HG03025 (cell line): ENCODE results near the gene PLD4.
"Not testable (repeated sequence)": the region's sequence is repeated elsewhere in the genome, so short reads cannot be mapped to it uniquely, and the experiment has no call there.

Source experiments
- ATAC-seq: cut with Tn5 transposase; IDR thresholded peaks from one replicate; pipeline ENCODE4 v1.9.1; 2021; ENCODE audit warnings: mild to moderate bottlenecking, moderate library complexity; ENCODE audit not compliant: unreplicated experiment, low FRiP score

Gene PLD4

DNA sequence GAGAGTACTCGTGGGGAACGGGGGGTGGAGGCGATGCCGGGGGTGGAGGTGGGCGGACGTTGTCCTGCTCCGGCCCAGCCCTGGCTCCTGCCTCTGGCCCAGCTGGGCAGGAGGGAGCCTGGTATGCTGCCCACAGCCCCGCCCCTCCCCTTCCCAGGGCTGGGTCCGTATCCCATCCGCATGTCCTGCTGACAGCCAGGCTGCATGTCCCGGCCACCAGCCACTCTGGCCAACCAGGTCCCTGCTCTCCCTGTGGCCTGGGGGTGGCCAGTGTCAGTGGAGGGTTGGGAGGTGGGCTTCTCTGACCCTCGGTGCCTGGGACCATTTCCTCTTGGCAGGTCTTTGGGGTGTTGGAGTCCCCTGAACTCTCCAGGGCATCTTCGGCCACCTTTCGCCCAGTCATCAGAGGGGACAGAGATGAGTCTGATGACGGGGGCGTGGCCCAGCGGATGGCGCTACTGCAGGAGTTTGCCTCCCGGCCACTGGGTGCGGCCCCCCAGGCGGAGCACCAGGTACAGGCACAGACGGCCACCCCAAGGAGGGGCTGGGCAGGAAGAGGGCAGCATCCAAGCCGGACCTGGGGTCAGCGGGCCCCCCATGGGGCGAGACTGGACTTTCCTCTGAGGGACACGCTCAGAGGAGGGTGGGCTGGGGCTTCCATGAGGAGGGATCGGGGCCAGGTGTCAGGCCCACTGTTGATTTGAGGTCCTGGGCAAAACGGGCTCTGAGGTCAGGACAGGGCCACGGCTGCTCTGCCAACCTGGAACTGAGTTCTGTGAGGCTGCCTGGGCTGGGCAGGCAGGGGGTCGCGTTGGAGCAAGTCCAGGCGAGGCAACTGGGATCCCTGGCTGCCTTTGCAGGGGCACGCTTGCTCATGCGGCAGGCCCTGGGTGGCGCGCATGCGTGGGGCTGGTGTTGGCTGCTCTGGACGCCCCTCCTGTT lies 39.4 kb upstream of the PLD4 start:
- ATAC-seq: no peak

DNA sequence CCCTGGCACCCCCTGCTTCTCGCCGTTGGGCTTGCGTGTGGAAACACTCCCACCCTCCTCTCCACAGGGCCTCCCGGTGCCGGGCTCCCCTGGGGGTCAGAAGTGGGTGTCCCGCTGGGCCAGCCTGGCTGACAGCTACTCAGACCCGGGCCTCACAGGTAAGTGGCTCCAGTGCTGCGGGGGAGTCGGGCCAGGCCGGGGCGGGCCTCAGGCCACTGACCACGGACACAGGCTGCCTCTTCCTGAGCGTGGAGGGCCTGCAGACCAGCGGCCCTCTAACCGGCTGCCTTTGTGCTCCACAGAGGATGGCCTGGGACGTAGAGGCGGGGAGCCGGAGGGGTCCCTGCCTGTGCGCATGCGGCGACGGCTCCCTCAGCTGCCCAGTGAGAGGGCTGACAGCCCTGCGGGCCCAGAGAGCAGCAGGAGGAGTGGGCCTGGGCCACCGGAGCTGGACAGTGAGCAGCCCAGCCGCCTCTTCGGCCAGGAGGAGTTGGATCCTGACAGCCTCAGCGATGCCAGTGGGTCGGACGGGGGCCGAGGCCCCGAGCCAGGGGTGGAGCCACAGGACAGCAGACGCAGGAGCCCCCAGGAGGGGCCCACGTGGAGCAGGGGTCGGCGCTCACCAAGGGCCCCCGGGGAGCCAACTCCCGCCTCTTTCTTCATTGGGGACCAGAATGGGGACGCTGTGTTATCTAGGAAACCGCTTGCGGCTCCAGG lies 38.5 kb upstream of the PLD4 start:
- ATAC-seq: no peak

DNA sequence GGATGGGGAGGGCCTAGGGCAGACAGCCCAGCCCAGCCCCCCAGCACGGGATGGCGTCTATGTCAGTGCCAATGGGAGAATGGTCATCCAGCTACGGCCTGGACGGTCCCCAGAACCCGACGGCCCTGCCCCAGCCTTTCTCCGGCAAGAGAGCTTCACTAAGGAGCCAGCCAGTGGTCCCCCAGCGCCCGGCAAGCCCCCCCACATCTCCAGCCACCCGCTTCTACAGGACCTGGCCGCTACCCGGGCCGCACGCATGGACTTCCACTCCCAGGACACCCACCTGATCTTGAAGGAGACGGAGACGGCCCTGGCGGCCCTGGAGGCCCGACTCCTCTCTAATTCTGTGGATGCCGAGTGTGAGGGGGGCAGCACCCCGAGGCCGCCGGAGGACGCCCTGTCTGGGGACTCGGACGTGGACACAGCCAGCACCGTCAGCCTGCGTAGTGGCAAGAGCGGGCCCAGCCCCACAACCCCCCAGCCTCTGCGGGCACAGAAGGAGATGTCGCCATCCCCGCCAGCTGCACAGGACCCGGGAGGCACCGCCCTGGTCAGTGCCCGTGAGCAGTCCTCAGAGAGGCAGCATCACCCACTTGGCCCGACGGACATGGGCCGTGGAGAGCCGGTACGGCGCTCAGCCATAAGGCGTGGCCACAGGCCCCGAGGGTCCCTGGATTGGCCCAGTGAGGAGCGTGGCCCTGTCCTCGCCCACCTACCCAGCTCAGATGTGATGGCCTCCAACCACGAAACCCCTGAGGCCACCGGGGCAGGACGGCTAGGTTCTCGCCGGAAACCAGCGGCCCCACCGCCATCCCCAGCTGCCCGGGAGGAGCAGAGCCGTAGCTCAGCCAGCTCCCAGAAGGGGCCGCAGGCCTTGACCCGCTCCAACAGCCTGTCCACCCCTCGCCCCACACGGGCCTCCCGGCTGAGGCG lies 37.7 kb upstream of the PLD4 start:
- ATAC-seq: no peak

DNA sequence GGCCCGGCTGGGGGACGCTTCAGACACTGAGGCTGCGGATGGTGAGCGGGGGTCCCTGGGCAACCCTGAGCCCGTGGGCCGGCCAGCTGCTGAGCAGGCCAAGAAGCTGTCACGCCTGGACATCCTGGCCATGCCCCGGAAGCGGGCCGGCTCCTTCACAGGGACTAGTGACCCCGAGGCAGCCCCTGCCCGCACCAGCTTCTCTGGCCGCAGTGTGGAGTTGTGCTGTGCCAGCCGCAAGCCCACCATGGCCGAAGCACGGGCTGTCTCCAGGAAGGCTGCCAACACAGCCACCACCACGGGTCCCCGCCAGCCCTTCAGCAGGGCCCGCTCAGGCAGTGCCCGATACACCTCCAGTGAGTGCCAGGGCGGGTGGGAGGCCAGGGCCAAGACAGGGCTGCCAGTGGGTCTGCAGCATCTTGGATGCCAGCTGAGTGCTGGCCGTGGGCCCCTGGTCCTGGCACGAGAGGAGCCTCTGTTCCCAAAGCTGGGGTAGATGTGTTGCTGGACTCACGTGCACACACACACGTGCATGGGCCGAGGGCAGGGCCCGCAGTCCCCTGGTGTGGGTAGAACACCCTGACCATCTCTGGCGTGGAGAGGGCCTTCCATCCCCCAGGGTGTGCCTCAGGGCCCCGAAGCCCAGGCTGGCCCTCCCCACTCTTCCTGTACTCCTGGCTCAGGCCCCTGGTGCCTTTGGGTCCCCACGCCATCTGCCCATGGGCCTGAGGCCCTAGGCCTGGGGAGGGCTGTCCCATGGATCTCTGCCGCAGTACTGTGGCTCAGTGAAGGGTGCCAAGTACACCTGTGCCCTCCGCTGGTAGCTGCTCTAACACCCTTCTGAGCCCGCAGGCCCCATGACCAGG lies 36.8 kb upstream of the PLD4 start:
- ATAC-seq: no peak

- ATAC-seq: no peak
Observed at GRCh38 chr14:104888489-104889374, 35.9 kb upstream of the PLD4 start.

GRCh38 chr14:104889375-104889757 lies 35.3 kb upstream of the PLD4 start:
- no peak for ATAC-seq

- not testable (repeated sequence) for ATAC-seq
Observed at GRCh38 chr14:104890292-104890691, 34.4 kb upstream of the PLD4 start.

DNA sequence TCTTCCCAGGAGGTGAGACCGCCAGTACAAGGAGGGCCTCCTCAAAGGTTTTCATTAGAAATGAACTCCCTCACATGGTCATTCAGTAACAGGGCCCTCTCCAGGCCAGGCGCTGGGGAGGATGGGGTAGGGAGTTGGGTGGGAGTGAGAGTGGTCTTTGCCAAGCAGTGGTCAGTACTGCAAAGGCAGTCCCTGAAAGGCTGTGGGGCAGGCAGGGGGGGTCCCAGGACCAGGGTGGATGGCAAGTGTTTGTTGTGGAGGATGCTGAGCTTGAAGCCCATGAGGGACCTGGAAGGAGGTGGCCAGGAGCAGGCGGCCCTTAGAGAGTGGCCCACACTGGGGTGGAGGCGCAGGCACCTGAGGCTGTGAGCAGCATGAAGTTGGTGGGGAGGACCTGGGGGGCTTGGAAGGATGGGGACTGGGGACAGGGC lies 33.5 kb upstream of the PLD4 start:
- ATAC-seq: no peak

DNA sequence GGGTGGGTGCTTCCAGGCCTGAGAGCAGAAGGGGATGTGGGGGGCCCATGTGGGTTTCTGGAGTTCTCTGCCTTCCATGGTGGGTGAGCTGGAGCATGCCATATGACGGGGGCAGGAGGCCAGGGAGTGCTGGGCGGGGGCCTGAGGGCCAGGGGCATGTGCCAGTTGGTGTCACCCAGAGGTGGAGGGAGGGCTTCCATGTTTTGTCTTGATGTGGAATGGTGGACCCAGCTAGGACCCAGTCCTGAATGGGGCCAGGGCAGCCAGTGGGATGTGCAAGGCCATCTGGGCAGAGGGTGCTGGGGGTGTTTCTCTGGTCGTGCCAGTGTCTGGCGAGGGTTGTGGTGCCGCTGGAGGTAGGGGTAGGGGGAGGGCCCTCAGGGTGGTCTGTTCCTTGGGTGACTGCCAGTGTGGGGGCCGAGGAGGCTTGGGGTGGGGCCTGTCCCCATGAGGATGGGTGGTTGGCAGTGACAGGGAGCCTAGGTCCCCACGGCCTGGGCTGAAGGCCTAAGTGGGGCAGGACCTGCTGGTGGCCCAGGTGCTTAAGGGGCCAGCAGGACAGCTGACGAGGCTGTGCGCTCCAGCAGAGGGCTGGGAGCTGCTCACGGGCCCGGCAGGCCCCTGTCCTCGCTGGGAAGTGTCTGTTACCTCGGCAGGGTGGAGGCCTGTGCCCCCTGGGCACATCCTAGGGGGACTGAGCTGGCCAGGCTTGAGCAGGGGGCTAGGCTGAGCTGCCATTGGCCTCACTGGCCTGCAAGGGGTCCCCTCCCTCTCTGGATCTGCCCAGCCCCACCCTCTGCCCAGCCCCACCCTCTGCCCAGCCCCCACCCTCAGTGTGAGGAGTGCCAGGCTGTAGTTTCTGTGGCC lies 32.8 kb upstream of the PLD4 start:
- no peak for ATAC-seq

- ATAC-seq: no peak
Observed at GRCh38 chr14:104892531-104893434, 31.9 kb upstream of the PLD4 start.

DNA sequence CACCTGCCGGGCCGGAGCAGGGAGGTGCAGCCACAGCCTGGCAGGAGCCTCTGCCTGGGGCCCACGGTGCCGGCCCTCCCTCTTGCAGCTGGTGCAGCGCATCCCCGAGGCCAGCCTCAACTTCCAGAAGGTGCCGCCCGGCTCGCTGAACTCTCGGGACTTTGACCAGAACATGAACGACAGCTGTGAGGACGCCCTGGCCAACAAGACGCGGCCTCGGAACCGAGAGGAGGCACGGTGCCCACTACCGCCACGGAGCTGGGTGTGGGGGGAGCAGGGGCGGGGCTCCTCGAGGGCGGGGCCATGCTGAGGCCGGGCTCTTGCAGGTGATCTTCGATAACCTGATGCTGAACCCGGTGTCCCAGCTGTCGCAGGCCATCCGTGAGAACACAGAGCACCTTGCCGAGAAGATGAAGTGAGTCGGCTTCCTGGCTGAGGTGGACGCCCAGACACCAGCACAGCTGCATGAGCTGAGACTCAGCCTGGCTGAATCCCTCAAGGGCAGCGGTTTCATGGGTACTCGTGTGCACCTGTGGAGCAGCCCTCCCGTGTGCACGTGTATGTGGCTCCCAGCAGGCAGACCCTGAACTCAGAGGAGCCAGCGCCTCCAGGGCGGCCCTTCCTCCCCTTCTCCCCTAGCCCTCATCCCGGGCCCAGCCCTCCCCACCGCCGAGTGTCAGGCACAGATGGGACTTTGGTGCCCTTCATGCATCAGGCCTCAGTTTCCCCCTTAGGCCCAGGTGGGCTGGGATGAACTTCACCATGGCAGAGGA lies 31.1 kb upstream of the PLD4 start:
- no peak for ATAC-seq

GRCh38 chr14:104894331-104895206 lies 30.1 kb upstream of the PLD4 start:
- ATAC-seq: no peak

DNA sequence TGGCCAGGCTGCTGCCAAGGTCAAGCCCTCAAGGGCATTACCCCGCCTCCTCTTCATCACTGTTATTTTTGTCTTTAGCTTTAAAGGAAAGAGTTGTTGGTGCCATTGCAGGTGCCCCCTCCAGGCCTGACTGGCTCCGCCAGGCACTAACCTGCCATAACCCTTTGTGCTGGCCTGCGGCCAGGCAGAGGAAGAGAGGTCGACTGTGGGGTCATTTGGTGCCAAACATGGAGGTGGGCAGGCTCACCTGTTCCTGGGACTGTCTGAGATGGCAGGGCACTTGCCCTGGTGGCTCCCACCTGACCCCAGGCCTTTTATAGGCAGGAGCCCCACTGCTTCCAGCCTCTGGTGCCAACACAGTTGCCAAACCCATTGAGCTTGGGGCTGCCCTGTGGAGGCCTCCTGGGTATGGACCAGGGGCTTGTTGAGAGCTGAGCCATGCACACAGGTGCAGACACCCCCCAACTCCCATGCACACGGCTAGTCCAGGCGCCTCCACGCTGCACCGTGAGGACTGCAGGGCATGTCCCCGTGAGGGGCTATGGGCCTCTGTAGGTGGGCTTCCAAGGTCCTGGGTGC lies 29.4 kb upstream of the PLD4 start:
- no peak for ATAC-seq

- ATAC-seq: no peak
Observed at GRCh38 chr14:104895786-104896661, 28.7 kb upstream of the PLD4 start.
